Astrocyte (in vitro differentiated cells and primary cell): ENCODE data around the gene TMEM120B.
A peak's percentile ranks its signal among the peaks of the same experiment; 100 is the strongest.

Experiments
- EZH2 ChIP-seq: IDR thresholded peaks from 2 replicates; pipeline ENCODE4 v1.6.1; 2012; ENCODE audit warnings: mild to moderate bottlenecking, low read length, inconsistent platforms; ENCODE audit not compliant: insufficient read depth
- TF ChIP-seq, protein P1 (sequence below): IDR thresholded peaks from 2 replicates; pipeline ENCODE4 v1.5.1; 2011; ENCODE audit warnings: low read depth, mild to moderate bottlenecking, inconsistent platforms, low read length, moderate library complexity; ENCODE audit not compliant: insufficient read depth

- no peak for TF ChIP-seq EZH2
- TF ChIP-seq, protein P1, sequence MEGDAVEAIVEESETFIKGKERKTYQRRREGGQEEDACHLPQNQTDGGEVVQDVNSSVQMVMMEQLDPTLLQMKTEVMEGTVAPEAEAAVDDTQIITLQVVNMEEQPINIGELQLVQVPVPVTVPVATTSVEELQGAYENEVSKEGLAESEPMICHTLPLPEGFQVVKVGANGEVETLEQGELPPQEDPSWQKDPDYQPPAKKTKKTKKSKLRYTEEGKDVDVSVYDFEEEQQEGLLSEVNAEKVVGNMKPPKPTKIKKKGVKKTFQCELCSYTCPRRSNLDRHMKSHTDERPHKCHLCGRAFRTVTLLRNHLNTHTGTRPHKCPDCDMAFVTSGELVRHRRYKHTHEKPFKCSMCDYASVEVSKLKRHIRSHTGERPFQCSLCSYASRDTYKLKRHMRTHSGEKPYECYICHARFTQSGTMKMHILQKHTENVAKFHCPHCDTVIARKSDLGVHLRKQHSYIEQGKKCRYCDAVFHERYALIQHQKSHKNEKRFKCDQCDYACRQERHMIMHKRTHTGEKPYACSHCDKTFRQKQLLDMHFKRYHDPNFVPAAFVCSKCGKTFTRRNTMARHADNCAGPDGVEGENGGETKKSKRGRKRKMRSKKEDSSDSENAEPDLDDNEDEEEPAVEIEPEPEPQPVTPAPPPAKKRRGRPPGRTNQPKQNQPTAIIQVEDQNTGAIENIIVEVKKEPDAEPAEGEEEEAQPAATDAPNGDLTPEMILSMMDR, result peak; percentile 91
Measured at GRCh38 chr12:121795034-121795968, 82.7 kb downstream of the TMEM120B start.
